Measurements from ENCODE around the gene CD209. TPM values are rescaled to one million over a fixed set of nuclear protein-coding genes. Genes with fewer than 3 reads are reported as not detected.

Gene CD209
- total RNA-seq, 1 experiment from 2014 or later = not detected

DNA sequence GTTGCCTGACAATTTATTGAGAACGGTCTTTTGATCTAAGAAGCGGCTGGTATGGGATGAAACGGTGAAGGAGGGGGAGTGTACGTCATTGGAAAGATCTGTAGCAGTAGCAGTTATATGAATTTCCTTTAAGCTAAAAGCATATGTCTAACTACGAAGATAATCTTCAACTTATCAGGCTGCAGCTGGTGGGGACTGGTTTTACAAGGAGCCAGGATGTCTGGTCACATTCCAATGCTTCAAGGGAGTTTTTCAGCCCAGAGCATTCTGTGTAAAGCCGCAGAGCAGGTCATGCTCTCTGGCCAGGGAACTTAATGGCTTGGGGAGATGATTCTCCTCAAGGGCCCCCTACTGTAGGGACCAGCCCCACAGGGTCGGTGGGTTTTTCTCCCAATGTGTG lies 44.9 kb upstream of the CD209 start (continued):
- no peak for TF ChIP-seq REST (IDR thresholded peaks at IDR 0.05; ENCODE audit: low read depth)
- no peak for TF ChIP-seq ELF1 (IDR thresholded peaks at IDR 0.05; ENCODE audit: borderline replicate concordance, low read depth)
- TF ChIP-seq EGR1 (IDR thresholded peaks at IDR 0.05; ENCODE audit: low read depth) = no peak
- TF ChIP-seq ZBTB33 (IDR thresholded peaks at IDR 0.05; ENCODE audit: extremely low read depth, insufficient replicate concordance, low read length) = no peak
- no peak for TF ChIP-seq ATF3 (IDR thresholded peaks at IDR 0.05)
- no peak for TF ChIP-seq ZFX (IDR thresholded peaks at IDR 0.05)
- no peak for TF ChIP-seq SRF (IDR thresholded peaks at IDR 0.05; ENCODE audit: low read depth)
- TF ChIP-seq CEBPB (IDR thresholded peaks at IDR 0.05; ENCODE audit: low read depth) = no peak

GRCh38 chr19:7790416-7790815 lies 43.1 kb upstream of the CD209 start:
- Histone ChIP-seq H3K79me2 (ENCODE audit: insufficient read depth, low read length) (no peaks in the 10 kb centered on the region), H3K9ac (ENCODE audit: low read length) (no peak overlapping the region), H4K20me1 (ENCODE audit: insufficient read depth) (no peaks in the 10 kb centered on the region), H3K4me3 (replicated peaks in 1 of 2; ENCODE audit: low read depth in 1 of 2, low read length in 2 of 2) (no peak overlapping the region), H3K4me2 (ENCODE audit: low read length) (no peak overlapping the region), H3K27me3 (ENCODE audit: insufficient read depth, low read length) (no peaks in the 10 kb centered on the region), H3K9me2 (ENCODE audit: insufficient read depth) (no peaks in the 10 kb centered on the region), H2AFZ (ENCODE audit: low read depth, low read length, poor library complexity, severe bottlenecking) (no peak overlapping the region), H3K9me3 (ENCODE audit: control insufficient read depth in 1 of 2, insufficient read depth in 1 of 2, low read depth in 1 of 2, low read length in 2 of 2) (no peaks in the 10 kb centered on the region), H3K27ac (ENCODE audit: low read depth, low read length) (no peak overlapping the region), H3K36me3 (ENCODE audit: control insufficient read depth in 1 of 2, insufficient read depth in 2 of 2, low read length in 2 of 2) (no peaks in the 10 kb centered on the region), H3K4me1 (ENCODE audit: control insufficient read depth in 1 of 2, insufficient read depth in 2 of 2, low read length in 2 of 2) (no peaks in the 10 kb centered on the region)
- no TSS peak for BruUV-seq (replicated peaks)
- CTCF ChIA-PET = no interaction called here
- ATAC-seq (no peak), DNase-seq (ENCODE audit: low read depth, low spot score) (no peak)
- RAD21 ChIA-PET (ENCODE audit: low non-redundant PET in 1 of 2, low total read pairs in 2 of 2, uncharacterized antibody in 2 of 2, unreplicated experiment in 2 of 2) = no interaction called here
- POLR2A ChIA-PET = no interaction called here
- intact Hi-C loops (cut with micrococcal nuclease) = no loop called here
- TF ChIP-seq FOSL1 (IDR thresholded peaks at IDR 0.05; ENCODE audit: low read depth) (no peak), ZFX (IDR thresholded peaks at IDR 0.05) (no peak), REST (IDR thresholded peaks at IDR 0.05; ENCODE audit: low read depth) (no peak), MAX (IDR thresholded peaks at IDR 0.05) (no peak), ZNF274 (IDR thresholded peaks at IDR 0.05; ENCODE audit: low read depth, low read length) (no peak), EGR1 (IDR thresholded peaks at IDR 0.05; ENCODE audit: low read depth) (no peak), SIN3A (IDR thresholded peaks at IDR 0.05; ENCODE audit: low read depth) (no peak), ELF1 (IDR thresholded peaks at IDR 0.05; ENCODE audit: borderline replicate concordance, low read depth) (no peak), CBX3 (IDR thresholded peaks at IDR 0.05; ENCODE audit: low read depth) (no peak), EZH2 (IDR thresholded peaks at IDR 0.05) (no peak)

All from HCT116 (cell line).